ENCODE results near the gene RPL32.

GRCh38 chr3:12799525-12800440 lies 41.6 kb downstream of the RPL32 start:
- TF ChIP-seq POLR2AphosphoS5 (IDR thresholded peaks at IDR 0.05; ENCODE audit: borderline replicate concordance, low read depth, low read length) (no peak), EZH2 (IDR thresholded peaks at IDR 0.05) (no peak)

All from SK-N-MC (cell line).